Measurements from ENCODE around the gene PCIF1.

Gene PCIF1

GRCh38 chr20:45911486-45912343 lies 22.8 kb upstream of the PCIF1 start, which contains the start of gene PLTP:
Gene PLTP, minus strand, starts transcription at chr20:45912155. Its CDS starts 703 bp downstream, at chr20:45911452.
- peak; percentile 42 to 88 for DNase-seq (ENCODE audit: low read depth in 2 of 2)
- H3K4me3 ChIP-seq (replicated peaks in 1 of 2; ENCODE audit: low read depth in 2 of 2, low read length in 2 of 2), result peak within 1 kb of the TSS; percentile 50 to 74
- TF ChIP-seq CTCF (IDR thresholded peaks at IDR 0.05; ENCODE audit: low read depth, low read length), result no peak

DNA sequence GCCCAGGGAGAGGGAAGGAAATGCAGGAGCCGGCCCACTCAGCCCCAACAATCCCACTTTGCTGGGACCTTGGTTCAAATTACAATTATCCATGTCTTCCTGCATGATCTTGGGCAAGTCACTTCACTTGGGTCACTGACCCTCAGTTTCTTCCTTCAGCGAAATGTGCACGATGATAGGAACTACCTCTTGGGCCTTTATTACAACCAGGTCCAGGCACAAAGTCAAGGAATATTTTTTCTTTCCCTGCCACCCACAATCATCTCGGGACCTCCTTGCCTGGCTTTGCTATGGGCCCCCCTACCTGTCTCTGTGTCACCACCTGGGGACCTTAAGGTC lies 22.2 kb upstream of the PCIF1 start:
- no peak for TF ChIP-seq CTCF (IDR thresholded peaks at IDR 0.05; ENCODE audit: low read depth, low read length)
- DNase-seq (ENCODE audit: low read depth in 2 of 2), result no peak
- peak overlapping the region in 1 of 2 donors; percentile 74 for H3K4me3 ChIP-seq (replicated peaks in 1 of 2; ENCODE audit: low read depth in 2 of 2, low read length in 2 of 2)

- peak in 1 of 2 donors; percentile 42 for DNase-seq (ENCODE audit: low read depth in 2 of 2)
- no peak for TF ChIP-seq CTCF (IDR thresholded peaks at IDR 0.05; ENCODE audit: low read depth, low read length)
Observed at GRCh38 chr20:45913116-45913515, 21.4 kb upstream of the PCIF1 start.

DNA sequence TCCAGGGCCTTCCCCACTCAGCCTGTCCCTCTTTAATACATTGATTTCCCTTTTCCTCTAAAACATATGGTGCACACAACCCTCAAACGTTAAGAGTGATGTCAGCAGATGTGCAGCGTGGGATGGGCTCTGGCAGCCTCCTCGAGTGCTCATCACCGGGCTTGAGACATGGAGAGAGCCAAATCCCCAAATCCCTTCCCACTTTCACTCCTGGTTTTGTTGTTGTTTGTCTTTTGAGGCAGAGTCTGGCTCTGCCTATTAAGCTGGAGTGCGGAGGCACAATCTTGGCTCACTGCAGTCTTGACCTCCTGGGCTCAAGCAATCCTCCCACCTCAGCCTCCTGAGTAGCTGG lies 16.7 kb upstream of the PCIF1 start:
- no peak for TF ChIP-seq CTCF (IDR thresholded peaks at IDR 0.05; ENCODE audit: low read depth, low read length)
- no peak overlapping the region for H3K4me3 ChIP-seq (replicated peaks in 1 of 2; ENCODE audit: low read depth in 2 of 2, low read length in 2 of 2)
- DNase-seq (ENCODE audit: low read depth in 2 of 2), result peak; percentile 54 to 79

More at GRCh38 chr20:45913116-45913515, 21.4 kb upstream of the PCIF1 start:
- H3K4me3 ChIP-seq (replicated peaks in 1 of 2; ENCODE audit: low read depth in 2 of 2, low read length in 2 of 2), result no peak overlapping the region

DNA sequence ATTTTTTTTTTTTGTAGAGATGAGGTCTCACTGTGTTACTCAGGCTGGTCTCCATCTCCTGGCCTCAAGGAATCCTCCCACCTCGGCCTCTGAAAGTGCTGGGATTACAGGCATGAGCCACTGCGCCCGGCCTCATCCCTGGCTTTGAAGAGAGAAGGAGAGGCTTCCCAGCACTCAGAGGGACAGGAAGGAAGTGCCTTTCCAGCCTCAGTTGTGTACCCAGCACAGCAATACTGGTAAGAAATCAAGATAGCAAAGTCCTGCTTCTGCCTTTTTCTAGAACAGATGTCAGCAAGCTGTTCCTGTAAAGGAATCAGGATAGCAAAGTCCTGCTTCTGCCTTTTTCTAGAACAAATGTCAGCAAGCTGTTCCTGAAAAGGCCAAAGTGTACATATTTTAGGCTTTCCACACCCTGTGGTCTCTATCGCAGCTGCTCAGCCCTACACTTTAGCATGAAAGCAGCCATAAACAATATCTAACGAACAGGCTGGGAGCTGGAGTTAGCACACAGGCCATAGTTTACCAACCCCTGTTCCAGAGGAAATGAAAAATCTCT lies 16.2 kb upstream of the PCIF1 start:
- H3K4me3 ChIP-seq (replicated peaks in 1 of 2; ENCODE audit: low read depth in 2 of 2, low read length in 2 of 2), result no peak overlapping the region
- DNase-seq (ENCODE audit: low read depth in 2 of 2), result peak; percentile 54 to 71
- no peak for TF ChIP-seq CTCF (IDR thresholded peaks at IDR 0.05; ENCODE audit: low read depth, low read length)

DNA sequence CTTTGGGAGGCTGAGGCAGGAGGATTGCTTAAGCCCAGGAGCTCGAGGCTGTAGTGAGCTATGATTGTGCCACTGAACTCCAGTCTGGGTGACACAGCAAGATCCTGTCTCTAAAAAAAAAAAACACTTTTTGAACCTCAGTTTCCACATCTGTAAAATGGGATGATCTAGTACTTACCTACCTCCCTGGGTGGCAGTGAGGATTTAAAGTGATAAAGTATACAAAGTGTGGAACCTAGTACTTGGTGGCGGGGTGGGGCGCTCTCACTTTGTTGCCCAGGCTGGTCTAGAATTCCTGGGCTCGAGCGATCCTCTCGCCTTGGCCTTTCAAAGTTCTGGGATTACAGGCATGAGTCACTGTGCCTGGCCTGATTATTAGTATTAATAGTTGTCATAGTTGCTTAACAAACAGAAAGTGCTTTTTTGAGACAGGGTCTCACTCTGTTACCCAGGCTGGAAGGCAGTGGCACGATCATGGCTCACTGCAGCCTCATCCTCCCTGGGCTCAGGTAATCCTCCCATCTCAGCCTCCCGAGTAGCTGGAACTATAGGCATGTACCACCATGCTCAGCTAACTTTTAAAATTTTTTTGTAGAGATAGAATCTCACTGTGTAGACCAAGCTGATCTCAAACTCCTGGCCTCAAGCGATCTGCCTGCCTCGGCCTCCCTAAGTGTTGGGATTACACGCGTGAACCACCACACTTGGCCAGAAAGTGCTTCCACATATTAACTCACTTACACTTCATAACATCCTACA lies 15.5 kb upstream of the PCIF1 start:
- DNase-seq (ENCODE audit: low read depth in 2 of 2), result peak; percentile 27 to 48
- H3K4me3 ChIP-seq (replicated peaks in 1 of 2; ENCODE audit: low read depth in 2 of 2, low read length in 2 of 2), result no peak overlapping the region
- no peak for TF ChIP-seq CTCF (IDR thresholded peaks at IDR 0.05; ENCODE audit: low read depth, low read length)

Data from cardiac fibroblast (primary cell).